ENCODE results near the gene CCDC7.

GRCh38 chr10:32408690-32409089 is 37.2 kb upstream of the CCDC7 start:
- TF ChIP-seq POLR2A (IDR thresholded peaks at IDR 0.05) (no peak), CTCF (IDR thresholded peaks at IDR 0.05) (no peak)

Data from adrenal gland (tissue), 5 donors.